Putamen (tissue), 1 donor: Measurements from ENCODE around the gene AVPR2.

ENCODE experiments used
- DNase-seq: peaks from one replicate; pipeline ENCODE4 v3.0.0-alpha.2; 2016; ENCODE audit warnings: low spot score

The AVPR2 gene

DNA sequence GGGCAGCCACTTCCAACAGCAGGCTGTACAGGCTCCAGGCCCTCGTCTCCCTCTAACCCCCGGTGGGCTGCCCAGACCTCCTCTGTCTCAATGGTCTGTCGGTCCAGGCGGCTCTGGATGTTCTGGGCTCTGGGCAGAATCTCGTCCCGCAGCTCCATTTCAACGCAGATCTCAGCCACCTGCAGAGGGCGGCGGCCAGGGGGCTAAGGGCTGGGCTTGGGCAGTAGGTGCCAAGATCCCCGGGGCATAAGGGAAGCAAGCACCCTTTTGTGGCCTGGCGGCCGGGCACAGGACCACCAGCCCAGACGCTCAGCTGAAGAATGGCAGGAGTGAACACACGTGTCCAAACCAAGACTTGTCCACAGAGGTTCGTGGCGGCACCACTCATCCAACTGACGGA, 9.2 kb downstream of the AVPR2 start:
- DNase-seq, result no peak

DNA sequence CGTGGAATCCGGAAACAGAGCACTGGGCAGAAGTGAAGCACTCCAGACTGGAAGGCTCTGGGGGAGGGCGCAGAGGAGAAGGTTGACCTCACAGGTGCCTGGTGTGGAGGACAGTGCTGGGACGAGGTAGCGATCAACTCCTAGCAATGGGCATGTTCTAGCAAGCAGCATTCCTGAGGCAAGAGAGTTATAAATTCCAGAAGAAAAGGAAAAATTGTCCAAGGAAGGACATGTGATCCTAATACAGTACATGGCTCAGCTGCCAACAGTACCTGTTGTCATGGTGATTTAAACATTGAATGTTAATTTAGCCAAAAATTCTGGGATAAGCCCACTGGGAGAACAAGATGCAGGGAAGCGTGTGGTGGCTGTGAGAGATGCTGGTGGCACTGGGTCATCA, 13.4 kb downstream of the AVPR2 start:
- no peak for DNase-seq

DNA sequence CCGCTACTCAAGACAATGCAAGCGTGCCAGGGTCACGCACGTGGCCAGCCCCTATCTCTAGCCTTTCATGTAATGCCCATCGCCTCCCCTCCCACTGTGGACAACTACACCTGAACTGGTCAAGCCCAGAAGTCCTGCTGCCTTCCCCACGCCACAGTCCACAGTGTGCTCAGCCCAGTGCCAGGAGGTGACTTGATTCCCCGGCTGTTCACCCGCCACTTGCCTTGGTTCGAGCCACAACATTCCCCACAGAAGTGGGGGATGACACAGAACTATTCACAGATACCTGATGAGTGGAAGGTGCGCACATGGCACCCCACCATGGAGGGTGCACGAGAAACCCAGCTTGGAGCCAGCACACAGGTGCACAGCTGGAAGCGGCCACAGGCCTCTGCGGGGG, 14.8 kb downstream of the AVPR2 start:
- DNase-seq, result no peak

DNA sequence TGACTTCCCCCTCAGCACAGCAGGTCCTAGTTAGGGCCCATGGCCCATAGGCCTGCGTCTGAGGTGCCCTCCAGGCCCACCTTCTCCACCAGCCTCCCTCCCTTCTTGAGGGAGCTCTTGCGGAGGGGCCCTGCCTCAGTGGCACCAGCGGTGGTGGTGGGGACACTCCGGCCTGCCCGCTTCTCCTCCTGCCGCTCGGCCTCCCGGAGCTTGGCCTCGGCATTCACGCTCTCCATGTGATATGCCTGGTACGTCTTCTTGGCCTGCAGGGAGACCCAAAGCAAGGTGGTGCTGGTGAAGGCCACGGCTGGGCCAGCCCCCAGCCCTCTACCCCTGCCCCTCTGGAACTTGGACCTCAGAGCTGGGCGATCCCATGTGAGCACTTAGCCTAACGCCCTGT, 16.1 kb downstream of the AVPR2 start:
- no peak for DNase-seq

DNA sequence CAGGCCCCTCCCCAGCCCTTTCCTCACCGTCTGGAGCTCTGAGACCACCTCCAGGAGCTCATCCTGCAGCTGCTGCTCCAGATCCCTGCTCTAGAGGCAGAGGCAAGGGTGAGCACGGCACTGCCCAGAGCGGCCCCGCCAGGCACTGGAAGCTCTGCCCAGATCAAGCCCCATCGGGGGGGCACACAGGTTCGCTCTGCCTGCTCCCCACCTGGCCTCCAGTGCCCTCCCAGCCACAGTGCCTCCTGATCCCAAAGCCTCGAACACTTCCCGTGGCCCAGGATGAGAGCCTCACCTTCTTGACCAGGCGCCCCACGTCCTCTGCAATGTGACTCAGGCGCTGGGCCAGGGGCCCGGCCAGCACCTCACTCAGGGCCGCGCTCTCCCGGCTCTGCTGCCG, 16.6 kb downstream of the AVPR2 start:
- no peak for DNase-seq

DNA sequence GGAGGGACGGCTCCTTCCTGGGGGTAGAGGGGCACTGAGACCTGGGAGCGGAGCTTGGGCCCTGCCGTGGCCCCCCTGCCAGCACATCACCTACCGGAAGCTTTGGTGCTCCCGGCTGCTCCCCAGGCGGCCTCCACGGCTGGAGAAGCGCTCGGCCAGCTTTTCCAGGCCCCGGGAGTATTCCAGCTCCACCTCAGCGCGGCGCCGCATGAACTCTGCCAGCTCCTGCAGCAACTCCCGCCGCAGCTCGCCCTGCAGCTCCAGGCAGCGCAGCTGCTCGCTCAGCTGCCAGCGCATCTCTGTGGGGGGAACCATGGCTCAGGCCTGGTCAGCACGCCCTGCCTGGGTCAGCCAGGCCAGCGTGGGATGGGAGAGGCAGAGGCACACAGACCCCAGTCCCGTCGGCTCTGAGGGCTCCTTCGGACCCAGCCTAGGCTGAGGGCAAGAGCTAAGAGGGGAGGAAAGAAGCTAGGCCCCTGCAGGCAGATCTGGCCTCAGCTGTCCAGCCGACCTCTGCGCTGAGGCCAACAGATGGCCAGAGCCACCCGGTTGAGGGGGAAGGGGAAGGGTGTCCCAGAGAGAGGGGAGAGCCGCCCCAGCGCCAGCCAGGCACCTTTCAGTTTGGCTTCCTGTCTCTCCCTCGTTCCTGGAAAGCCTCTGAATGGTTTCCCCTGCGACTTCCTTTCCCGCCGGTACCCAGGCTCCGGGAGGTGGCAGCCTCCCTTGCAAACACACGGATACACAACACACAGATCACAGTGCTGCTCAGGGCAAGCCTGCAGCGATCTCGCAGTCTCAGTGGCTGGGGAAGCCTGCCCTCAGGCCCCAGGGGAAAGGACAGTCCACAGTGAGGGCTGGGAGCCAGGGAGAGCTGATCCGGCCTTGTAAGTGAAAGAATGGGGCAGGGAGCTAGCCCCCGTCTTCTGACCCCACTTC, 17.3 kb downstream of the AVPR2 start:
- DNase-seq, result no peak

DNA sequence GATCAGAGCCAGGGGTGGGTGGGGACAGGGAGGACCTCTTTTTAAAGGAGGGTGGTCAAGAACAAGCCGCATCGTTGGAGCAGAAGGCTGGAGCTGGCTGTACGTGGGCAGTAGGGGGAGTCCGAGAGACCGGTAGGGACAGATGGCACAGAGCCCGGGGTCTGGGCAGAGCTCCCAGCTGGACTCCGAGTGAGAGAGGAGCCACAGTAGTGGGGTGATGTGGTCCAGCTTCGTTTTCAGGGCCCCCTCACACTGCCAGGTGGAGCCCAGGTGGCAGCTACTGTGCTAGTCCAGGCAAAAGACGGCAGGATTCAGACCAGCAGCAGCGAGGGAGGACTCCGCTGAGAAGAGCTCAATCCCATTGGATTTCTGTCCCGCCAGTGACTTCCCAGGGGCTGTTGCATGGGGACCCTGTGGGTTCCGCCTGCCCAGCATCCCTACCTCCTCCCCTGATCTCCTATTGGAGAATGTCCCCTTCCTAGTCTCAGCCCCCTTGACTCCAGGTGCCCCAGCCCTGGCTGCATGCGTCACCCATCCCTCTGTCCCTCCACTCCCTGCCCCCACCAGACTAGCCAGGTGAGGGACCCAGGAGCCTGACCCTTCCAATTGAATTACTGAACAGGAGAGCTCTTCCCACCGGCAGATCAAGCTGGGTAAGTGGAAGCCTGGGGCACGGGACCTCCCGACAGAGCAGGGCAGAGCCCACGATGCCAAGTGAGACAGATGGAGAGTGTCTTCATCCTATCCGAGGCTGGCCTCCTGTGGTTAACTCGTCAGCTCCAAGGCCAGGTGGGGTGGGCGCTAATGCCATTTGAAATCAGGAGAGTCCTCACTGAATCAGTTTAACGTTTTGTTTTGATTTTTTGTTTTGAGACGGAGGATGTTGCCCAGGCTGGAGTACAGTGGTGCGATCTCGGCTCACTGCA, 18.7 kb downstream of the AVPR2 start:
- peak; percentile 26 for DNase-seq

DNA sequence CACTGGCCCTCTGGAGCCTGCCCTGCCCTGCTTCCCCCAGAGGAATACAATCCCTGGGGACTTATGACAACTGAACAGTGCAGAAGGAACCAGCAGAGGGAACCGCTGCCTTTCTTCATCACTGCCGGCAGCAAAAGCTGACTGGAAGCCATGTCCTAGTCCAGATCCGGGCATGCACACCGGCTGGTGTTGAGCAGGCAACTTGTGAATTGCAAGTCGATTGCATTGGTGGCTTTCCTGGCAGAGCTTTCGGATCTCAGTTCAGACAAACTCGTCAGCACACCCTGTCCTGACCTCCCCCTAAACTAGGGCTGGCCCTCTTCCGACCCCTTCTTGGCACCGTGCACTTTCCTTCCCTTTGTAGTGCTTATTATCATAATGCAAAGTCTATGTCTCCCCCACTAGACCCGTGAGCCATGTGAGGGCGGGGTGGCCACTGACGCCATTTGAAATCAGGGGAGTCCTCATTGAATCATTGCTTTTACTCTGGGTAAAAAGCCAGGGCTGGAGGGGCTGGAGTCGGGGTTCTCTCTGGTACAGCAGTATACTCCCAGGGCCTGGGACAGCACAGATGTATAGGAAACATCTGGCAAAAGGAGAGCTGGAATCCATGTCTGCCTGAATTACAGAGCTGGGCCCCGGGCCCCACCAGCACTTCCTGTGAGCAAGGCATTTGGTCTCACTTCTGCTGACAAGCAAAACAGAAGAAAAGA, 19.8 kb downstream of the AVPR2 start:
- DNase-seq, result peak; percentile 31

DNA sequence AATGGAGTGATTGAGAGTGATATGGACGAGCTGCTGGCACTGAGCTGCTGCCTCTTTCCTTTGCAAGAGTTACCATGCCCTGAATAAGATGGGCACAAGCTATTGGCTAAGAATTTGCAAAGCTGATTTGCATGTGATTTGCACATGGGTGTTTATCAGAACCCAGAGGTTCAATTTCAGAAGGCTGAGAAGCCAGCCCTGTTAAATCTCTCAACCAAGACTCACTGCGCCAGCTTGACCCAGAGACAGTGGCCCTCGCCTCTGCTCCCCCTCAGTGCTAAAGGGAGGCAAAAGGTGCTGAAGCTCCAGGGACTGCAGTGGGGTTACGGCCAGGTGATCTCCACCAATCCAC, 20.9 kb downstream of the AVPR2 start:
- DNase-seq, result no peak

DNA sequence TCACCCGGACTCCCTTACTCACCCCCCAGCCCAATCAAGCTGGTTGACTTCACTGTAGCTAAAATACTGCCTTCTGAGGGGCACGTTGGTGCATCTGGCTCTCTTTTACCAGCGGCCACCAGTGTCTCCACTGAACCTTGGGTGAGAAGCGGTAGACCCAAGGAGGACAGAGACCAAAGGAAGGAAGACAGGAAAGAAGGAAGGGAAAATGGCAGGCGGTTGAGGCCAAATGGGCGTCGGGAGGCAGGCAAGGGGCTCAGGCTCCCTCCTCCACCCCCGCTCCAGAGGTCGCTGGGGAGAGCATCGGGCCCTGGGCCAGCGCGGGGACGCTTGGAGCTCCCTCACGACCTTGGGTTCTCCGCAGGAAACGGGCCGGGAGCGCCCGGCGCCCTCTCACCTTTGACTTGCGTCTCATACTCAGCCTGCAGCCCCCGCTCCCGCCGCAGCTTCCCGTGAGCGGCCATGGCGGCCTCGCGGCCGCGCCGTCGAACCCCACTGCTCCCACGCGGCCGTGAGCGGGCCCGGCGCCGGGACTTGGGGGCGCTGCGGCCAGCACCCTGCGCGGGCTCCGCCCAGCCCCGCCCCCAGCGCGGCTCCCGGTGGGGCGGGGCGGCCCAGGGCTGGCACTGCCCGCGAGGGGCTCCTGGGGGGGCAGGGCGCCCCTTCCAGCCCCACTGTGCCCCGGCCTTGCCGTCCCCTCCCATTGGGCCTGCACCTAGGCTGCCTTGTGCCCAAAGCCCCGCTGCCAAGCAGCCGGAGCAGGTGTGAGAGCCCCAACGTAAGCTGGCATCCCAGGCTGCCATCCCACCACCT, 21.5 kb downstream of the AVPR2 start, which contains the start of gene ARHGAP4:
Gene ARHGAP4, minus strand, starts transcription at position 526 of the 813 bp plus-strand sequence. Its CDS starts 62 bp downstream, at position 464.
- no peak for DNase-seq

DNA sequence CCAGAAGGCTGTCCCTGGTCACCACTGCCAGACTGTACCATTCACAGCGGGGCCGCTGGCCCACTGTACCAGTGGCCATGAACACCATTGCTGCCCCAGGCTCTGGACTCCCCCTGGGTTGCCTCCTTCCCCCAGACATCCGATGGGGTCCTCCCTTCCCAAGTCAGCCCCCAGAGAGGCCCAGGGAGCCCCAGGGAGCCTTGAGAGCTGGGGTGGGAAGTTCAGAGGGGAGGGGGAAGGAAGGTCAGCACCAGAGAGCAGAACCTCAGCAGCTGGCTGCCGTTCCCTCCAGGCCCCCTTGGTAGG, 22.0 kb downstream of the AVPR2 start:
- no peak for DNase-seq

DNA sequence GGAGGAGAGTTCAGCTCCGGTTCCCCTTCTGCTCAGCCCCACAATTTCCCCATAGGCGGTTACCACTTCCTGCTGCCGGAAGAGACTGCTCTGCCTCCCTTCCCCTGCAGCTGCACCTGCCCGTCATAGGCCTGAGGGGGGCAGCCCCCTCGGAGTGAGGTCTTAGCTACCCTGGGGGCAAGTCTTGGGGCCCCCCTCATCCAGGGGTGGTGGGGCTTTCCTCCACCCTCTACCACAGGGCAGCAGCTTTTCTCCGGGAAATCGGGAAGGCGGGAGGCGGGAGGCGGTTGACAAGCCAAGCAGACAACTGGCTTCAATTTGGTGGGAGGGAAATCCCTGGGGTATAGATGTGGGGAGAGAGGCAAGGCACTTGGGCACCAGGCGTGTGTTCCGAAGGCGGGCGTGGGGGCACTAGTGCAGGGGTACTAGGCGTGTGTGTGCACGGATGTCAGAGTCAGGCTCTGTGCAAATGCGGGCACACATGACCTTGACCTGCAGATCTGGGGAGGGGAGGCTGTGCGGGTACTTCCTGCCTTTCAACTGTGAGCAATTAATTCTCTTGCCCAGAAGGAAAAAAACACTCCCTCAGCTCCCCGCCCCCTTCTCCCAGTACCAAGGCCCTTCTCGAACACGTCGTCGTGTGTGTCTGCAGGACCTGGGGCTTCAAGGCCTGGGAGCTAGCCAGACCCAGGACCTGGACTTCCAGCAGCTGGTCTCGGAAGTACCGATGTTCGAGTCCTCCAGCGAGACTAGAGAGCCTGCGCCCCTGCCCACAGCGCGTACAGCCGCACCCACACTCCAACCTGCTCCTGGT, 22.6 kb downstream of the AVPR2 start:
- no peak for DNase-seq

DNA sequence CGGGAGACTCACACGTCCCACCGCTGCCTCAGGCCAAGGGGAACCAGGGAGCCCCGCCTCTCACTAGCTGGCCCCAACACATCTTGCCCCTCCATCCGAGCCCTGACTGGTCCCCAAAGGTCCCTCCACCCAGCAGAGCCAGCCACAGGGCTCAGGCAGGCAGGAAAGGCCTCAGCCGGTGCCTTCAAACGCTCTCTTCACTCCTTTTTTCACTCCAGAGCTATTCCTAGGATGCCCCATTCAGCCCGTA, 23.1 kb downstream of the AVPR2 start:
- no peak for DNase-seq

DNA sequence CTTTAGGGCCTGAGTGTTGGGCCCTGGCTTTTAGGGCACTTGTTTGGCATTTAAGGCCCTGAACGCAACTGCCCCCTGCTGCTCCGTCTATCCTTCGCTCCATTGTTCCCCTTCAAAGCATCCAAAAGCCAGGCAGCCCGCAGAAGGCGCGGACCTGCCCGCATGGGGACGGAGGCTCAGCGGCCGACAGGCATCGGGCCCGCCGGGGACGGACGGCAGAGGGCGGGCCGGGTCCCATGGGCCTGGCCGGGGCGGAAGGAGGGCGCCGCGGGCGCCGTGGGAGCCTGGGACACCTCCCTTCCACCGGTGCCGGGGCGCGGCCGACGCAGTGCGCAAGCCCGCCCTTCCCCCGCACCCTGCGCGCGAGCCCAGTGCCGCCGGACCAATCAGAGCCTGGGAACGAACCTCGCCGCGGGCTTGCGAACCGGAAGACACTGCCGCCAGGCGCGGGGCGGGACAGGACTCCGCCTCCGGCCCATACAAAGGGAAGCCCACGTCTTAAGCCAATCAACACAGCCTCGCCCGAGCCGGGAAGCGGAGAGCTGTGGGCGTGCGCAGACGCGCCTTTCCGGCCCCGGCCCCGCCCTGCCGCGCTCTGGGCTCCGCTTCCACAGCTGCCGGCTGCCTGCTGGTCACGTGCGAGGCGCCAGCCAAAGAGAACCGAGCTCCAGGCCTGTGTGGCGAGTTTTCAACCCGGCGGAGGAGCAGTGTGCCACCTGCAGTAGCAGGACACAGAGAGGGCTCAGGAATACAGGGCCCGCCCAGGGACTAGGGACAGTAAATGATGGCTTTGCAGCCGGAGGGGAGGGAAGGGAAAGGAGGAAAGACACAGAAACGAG, 23.7 kb downstream of the AVPR2 start:
- DNase-seq, result peak; percentile 95

DNA sequence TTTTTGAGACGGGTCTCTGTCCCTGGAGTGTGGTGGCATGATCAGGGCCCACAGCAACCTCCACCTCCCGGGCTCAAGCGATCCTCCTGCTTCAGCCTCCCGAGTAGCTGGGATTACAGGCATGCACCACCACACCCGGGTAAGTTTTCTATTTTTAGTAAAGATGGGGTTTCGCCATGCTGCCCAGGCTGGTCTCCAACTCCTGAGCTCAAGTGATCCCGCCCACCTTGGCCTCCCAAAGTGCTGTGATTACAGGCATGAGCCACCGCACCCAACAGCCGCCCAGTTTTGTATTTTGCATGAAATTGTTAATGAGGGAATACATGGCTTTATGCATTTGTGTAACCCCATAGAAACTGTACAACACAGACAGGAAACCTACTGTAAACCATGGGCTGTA, 24.4 kb downstream of the AVPR2 start:
- no peak for DNase-seq

DNA sequence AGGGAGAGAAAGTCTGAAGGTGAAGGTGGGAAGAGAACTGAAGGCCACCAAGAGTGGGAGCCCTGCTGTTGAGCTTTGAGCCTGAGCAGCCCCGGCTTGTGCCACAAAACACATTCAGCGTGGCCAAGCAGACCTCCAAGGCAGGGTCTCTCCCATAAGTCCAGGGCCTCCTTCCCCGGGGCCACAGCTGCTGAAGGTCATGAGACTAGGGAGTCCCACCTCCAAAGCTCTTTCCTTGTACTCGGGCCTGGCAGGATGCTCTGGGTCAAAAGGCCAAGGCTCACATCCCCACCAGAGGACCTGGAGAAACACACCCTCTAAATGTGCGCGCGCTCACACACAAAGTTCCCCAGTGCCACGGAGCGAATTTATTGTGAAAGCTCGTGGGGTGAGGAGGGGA, 25.1 kb downstream of the AVPR2 start:
- no peak for DNase-seq

DNA sequence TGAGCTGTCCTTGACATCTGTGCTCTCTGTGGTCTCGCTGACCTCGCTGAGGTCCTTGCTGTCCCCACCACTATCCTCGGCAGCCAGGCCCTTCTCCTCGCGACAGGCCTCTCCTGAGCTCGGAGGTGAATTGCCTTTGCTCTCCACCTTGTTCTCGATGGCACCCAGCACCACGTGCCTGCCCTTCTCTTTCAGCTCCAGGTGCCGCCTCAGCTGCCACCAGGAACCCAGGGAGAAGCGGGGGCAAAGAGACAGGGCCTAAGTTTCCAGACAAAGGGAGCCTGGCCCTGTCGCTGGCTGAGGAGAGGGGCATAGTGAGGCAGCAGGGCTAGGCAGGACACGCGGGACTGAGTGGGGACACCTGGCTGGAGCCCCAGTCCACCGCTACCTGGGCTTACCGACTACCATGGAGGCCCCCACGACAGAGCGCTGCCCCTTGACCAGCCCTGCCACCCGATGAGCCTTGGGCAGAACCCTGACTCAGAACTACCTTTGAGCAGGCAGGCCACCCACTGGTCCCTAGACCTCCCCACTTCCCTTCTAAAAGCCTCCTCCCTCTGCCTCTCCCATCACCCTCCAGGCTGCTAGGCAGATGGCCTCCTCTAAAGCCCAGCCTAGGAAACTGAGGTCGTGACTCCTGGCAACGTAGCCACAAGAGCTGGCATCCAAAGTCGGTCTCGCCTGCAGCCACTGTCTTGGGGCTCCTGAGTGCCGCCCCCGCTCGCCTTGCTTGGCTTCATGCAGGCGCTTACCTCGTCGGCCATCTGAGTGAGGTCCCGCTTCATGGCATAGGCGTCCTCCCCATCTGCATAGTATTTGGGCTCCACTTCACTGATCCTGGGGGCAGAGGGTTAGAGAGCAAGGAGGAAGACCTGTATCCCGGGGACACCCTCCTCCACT, 25.8 kb downstream of the AVPR2 start:
- no peak for DNase-seq

DNA sequence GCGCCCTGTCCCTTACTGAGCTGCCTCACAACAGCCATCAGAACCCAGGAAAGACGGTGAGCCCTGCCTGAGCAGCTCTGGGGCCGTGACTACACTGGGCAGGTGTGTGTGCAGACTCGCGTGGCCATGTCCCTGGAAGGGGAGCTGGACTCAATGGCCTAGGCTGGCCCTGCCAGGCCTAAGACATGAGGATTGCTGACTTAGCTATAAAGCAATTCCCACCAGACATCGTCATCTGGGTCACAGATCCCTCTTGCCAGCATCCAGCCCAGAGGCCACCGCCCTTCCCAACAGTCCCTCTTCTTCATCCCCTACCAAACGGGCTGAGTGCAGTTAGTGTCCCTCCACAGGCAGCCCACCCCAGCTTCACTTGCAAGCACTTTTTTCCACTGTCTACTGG, 26.7 kb downstream of the AVPR2 start:
- DNase-seq, result no peak

DNA sequence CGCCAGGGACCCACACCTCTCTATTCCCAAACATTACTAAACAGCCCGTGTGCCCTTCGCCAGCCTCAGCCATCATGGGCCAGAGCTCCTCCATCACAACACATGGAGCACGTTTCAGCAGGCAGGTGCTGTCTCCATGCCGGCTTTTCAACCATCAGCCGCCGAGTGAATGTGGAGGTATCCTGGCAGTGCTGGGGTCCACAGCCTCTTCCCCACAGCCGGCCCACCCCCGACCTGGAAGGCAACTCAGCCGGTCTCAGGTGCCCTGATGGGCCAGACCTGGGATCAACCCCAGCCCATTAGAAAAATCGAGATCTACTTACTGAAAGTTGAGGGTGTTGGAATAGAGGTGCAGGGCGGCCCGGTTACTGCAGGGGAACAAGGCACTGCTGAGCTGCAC, 27.3 kb downstream of the AVPR2 start:
- DNase-seq, result no peak
